HCT116 (cell line): ENCODE measurements around the gene PAQR4. TPM values are rescaled to one million over a fixed set of nuclear protein-coding genes. Genes with fewer than 3 reads are reported as not detected.

ENCODE experiments used
- ATAC-seq: fragments of 200-7000 bp; cut with Tn5 transposase; 2 replicates; pipeline ENCODE4 v1.9.1; 2020; ENCODE audit warnings: mild to moderate bottlenecking, moderate library complexity
- BruUV-seq: library from RNA; stranded (reverse); fragments of 400-500 nt; replicated peaks from 2 replicates; lab custom pipeline; 2021; lab: Mats Ljungman, UMichigan
- CTCF ChIA-PET: fragments of 300-600 bp; sonication (Branson Sonifier 250); formaldehyde crosslinking; loops from one replicate; lab custom pipeline; 2021; ENCODE audit warnings: antibody characterized with exemption; lab: Charles Lee
- POLR2A ChIA-PET: fragments of 300-600, 350-600 bp; sonication (Branson Sonifier 250); formaldehyde crosslinking; loops from one replicate; lab custom pipeline; 2021; ENCODE audit warnings: antibody characterized with exemption; lab: Charles Lee
- RAD21 ChIA-PET, 2 experiments: fragments of 300-600 bp; sonication (Branson Sonifier 250); formaldehyde crosslinking; loops; one replicate each; lab custom pipeline; 2023; ENCODE audit warnings: low total read pairs in 2 of 2; ENCODE audit not compliant: uncharacterized antibody in 2 of 2, unreplicated experiment in 2 of 2, low non-redundant PET in 1 of 2; lab: Charles Lee
- DNase-seq: peaks from one replicate; pipeline ENCODE4 v3.0.0-alpha.2; 2010; ENCODE audit warnings: low read depth, low spot score
- H2AFZ ChIP-seq: fragments of 200-600 bp; shearing (Covaris generic), sonication (generic); 2 replicates; pipeline ENCODE4 v1.6.1; 2017; ENCODE audit warnings: low read depth, mixed run types, mixed read lengths, antibody characterized with exemption, low read length; ENCODE audit not compliant: poor library complexity, severe bottlenecking
- H3K27ac ChIP-seq: 2 replicates; pipeline ENCODE4 v1.5.1; 2012; ENCODE audit warnings: low read depth, low read length
- H3K27me3 ChIP-seq: fragments of 200-600 bp; sonication (generic); 2 replicates; pipeline ENCODE4 v1.6.1; 2016; ENCODE audit warnings: mixed run types, low read length, mixed read lengths; ENCODE audit not compliant: insufficient read depth
- H3K36me3 ChIP-seq, 2 experiments: fragments of 200-500 bp in 1 of 2; fragments of 200-600 bp in 1 of 2; sonication (Bioruptor generic) in 1 of 2; sonication (generic) in 1 of 2; 2 replicates each; pipeline versions ENCODE4 v1.5.1 to v1.6.1; 2014 to 2016; ENCODE audit warnings: low read length in 2 of 2, inconsistent platforms in 1 of 2, mixed read lengths in 1 of 2, mixed run types in 1 of 2; ENCODE audit not compliant: insufficient read depth in 2 of 2, control insufficient read depth in 1 of 2
- H3K4me1 ChIP-seq, 2 experiments: fragments of 200-600 bp in 1 of 2; sonication (generic) in 1 of 2; 2 replicates each; pipeline versions ENCODE4 v1.5.1 to v1.6.1; 2012 to 2017; ENCODE audit warnings: low read length in 2 of 2, inconsistent platforms in 1 of 2, mild to moderate bottlenecking in 1 of 2, mixed read lengths in 1 of 2, mixed run types in 1 of 2, moderate library complexity in 1 of 2; ENCODE audit not compliant: insufficient read depth in 2 of 2, control insufficient read depth in 1 of 2
- H3K4me2 ChIP-seq: fragments of 200-600 bp; sonication (generic); 2 replicates; pipeline ENCODE4 v1.6.1; 2017; ENCODE audit warnings: mixed run types, low read length, mixed read lengths
- H3K4me3 ChIP-seq, 2 experiments: fragments of 200-600 bp in 1 of 2; sonication (generic) in 1 of 2; replicated peaks in 1 of 2; 2 replicates each; pipeline ENCODE4 v1.5.1; 2011 to 2016; ENCODE audit warnings: low read length in 2 of 2, control low read depth in 1 of 2, low read depth in 1 of 2, mild to moderate bottlenecking in 1 of 2, mixed read lengths in 1 of 2, mixed run types in 1 of 2
- H3K79me2 ChIP-seq: fragments of 200-600 bp; sonication (generic); 2 replicates; pipeline ENCODE4 v1.6.1; 2017; ENCODE audit warnings: mild to moderate bottlenecking, mixed run types, low read length, moderate library complexity, mixed read lengths; ENCODE audit not compliant: insufficient read depth
- H3K9ac ChIP-seq: fragments of 200-600 bp; sonication (generic); 2 replicates; pipeline ENCODE4 v1.6.1; 2016; ENCODE audit warnings: low read length, mixed read lengths
- H3K9me2 ChIP-seq: fragments of 200-600 bp; sonication (generic), shearing (Covaris generic); 2 replicates; pipeline ENCODE4 v1.6.1; 2017; ENCODE audit warnings: mixed run types, mild to moderate bottlenecking, moderate library complexity; ENCODE audit not compliant: insufficient read depth
- H3K9me3 ChIP-seq, 2 experiments: fragments of 200-500 bp in 1 of 2; fragments of 200-600 bp in 1 of 2; sonication (Bioruptor generic) in 1 of 2; sonication (generic) in 1 of 2; 2 replicates each; pipeline ENCODE4 v1.6.1; 2014 to 2017; ENCODE audit warnings: low read length in 2 of 2, mixed read lengths in 2 of 2, inconsistent platforms in 1 of 2, low read depth in 1 of 2, mild to moderate bottlenecking in 1 of 2, mixed run types in 1 of 2, moderate library complexity in 1 of 2; ENCODE audit not compliant: control insufficient read depth in 1 of 2, insufficient read depth in 1 of 2
- H4K20me1 ChIP-seq: fragments of 200-600 bp; sonication (generic), shearing (Covaris generic); 2 replicates; pipeline ENCODE4 v1.6.1; 2017; ENCODE audit warnings: mixed run types, mild to moderate bottlenecking, moderate library complexity; ENCODE audit not compliant: insufficient read depth
- ATF3 ChIP-seq: IDR thresholded peaks from 2 replicates; pipeline ENCODE4 v1.6.1; 2012
- CBX3 ChIP-seq: IDR thresholded peaks from 2 replicates; pipeline ENCODE4 v1.6.1; 2012; ENCODE audit warnings: low read depth
- CTCF ChIP-seq, 3 experiments: fragments of 200-600 bp in 1 of 3; sonication (generic) in 1 of 3; IDR thresholded peaks in 2 of 3; conservative IDR thresholded peaks in 1 of 3; 2 replicates each; pipeline ENCODE4 v1.5.1; 2012 to 2017; ENCODE audit warnings: low read depth in 2 of 3, low read length in 2 of 3, antibody characterized with exemption in 1 of 3, borderline replicate concordance in 1 of 3, control low read depth in 1 of 3, mild to moderate bottlenecking in 1 of 3, mixed read lengths in 1 of 3, mixed run types in 1 of 3, moderate library complexity in 1 of 3; ENCODE audit not compliant: insufficient read depth in 1 of 3
- EGR1 ChIP-seq: IDR thresholded peaks from 2 replicates; pipeline ENCODE4 v1.6.1; 2012; ENCODE audit warnings: low read depth
- EZH2phosphoT487 ChIP-seq: fragments of 200-600 bp; IDR thresholded peaks from 2 replicates; pipeline ENCODE4 v1.6.1; 2018; ENCODE audit warnings: antibody characterized with exemption, borderline replicate concordance
- FOSL1 ChIP-seq: IDR thresholded peaks from 2 replicates; pipeline ENCODE4 v1.6.1; 2012; ENCODE audit warnings: low read depth
- JUND ChIP-seq: IDR thresholded peaks from 2 replicates; pipeline ENCODE4 v1.6.1; 2012
- MAX ChIP-seq: IDR thresholded peaks from 2 replicates; pipeline ENCODE4 v1.6.1; 2012
- POLR2A ChIP-seq: IDR thresholded peaks from 2 replicates; pipeline ENCODE4 v1.7.0; 2011; ENCODE audit warnings: borderline replicate concordance; ENCODE audit not compliant: insufficient read depth, insufficient read length; ENCODE audit errors: extremely low read depth
- SIN3A ChIP-seq: IDR thresholded peaks from 2 replicates; pipeline ENCODE4 v1.6.1; 2012; ENCODE audit warnings: low read depth
- SP1 ChIP-seq: IDR thresholded peaks from 2 replicates; pipeline ENCODE4 v1.6.1; 2012; ENCODE audit warnings: low read depth
- TCF7L2 ChIP-seq: IDR thresholded peaks from 2 replicates; pipeline ENCODE4 v1.7.0; 2011; ENCODE audit warnings: borderline replicate concordance, inconsistent platforms; ENCODE audit not compliant: insufficient read depth, insufficient read length; ENCODE audit errors: extremely low read depth
- YY1 ChIP-seq: IDR thresholded peaks from 2 replicates; pipeline ENCODE4 v1.6.1; 2011; ENCODE audit warnings: low read length, low read depth, moderate library complexity, mild to moderate bottlenecking; ENCODE audit not compliant: insufficient replicate concordance; ENCODE audit errors: extremely low read depth
- ZBTB33 ChIP-seq: IDR thresholded peaks from 2 replicates; pipeline ENCODE4 v1.6.1; 2011; ENCODE audit warnings: mild to moderate bottlenecking, low read length, moderate library complexity; ENCODE audit not compliant: insufficient replicate concordance; ENCODE audit errors: extremely low read depth
- ZNF274 ChIP-seq: fragments of 200-500 bp; sonication (Bioruptor generic); IDR thresholded peaks from 2 replicates; pipeline ENCODE4 v1.6.1; 2014; ENCODE audit warnings: mild to moderate bottlenecking, low read depth, low read length, inconsistent platforms
- intact Hi-C: fragments of 100-400 bp; cut with micrococcal nuclease; formaldehyde crosslinking; loops from 2 replicates; pipeline ENCODE4 v1.10.0; 2022
- total RNA-seq: library from RNA; stranded (reverse); gene quantifications from one replicate; pipeline ENCODE4 v1.2.1, GENCODE V29; 2021; ENCODE audit not compliant: unreplicated experiment

PAQR4 gene
- total RNA-seq, 1 experiment from 2014 or later, result 45.6 TPM

GRCh38 chr16:2985462-2985861 is 16.3 kb downstream of the PAQR4 start:
- Histone ChIP-seq H2AFZ (no peak overlapping the region), H3K27me3 (no peaks in the 10 kb centered on the region), H4K20me1 (no peaks in the 10 kb centered on the region), H3K36me3 (no peaks in the 10 kb centered on the region), H3K27ac (no peak overlapping the region), H3K79me2 (no peaks in the 10 kb centered on the region; the same call in 1 of the 2 replicates), H3K4me3 (no peak overlapping the region), H3K9me2 (no peaks in the 10 kb centered on the region), H3K4me2 (no peak overlapping the region), H3K4me1 (peaks cover 21 to 46% of the 10 kb centered on the region in 2 experiments), H3K9me3 (no peaks in the 10 kb centered on the region)
- POLR2A ChIA-PET, result interaction anchor here (1.5 kb wide), 1 partner anchor 35 kb away, joined by 3 read pairs; the partner anchor contains the start of gene TNFRSF12A
- BruUV-seq, result no TSS peak
- no peak for ATAC-seq
- no peak for DNase-seq
- RAD21 ChIA-PET, result no interaction called here
- intact Hi-C loops, result no loop called here
- CTCF ChIA-PET, result interaction anchor here (1.1 kb wide), 1 partner anchor 46 kb away, joined by 3 read pairs; no protein-coding TSS in a partner anchor
- TF ChIP-seq TCF7L2, result no peak
- TF ChIP-seq, all 23 proteins: peak for 0
- no peak overlapping the region for H3K9ac ChIP-seq

GRCh38 chr16:2985893-2986355 is 16.8 kb downstream of the PAQR4 start:
- H2AFZ ChIP-seq, result no peak overlapping the region
- H3K36me3 ChIP-seq, result no peaks in the 10 kb centered on the region
- no peak overlapping the region for H3K9ac ChIP-seq
- H3K9me2 ChIP-seq, result no peaks in the 10 kb centered on the region
- H4K20me1 ChIP-seq, result no peaks in the 10 kb centered on the region
- H3K27ac ChIP-seq, result no peak overlapping the region
- intact Hi-C loops, result no loop called here
- H3K79me2 ChIP-seq, result no peaks in the 10 kb centered on the region; the same call in 1 of the 2 replicates
- POLR2A ChIA-PET, result interaction anchor here (1.5 kb wide), 1 partner anchor 34 kb away, joined by 3 read pairs; the partner anchor contains the start of gene TNFRSF12A
- DNase-seq (no peak), ATAC-seq (no peak)
- H3K4me3 ChIP-seq, result no peak overlapping the region
- CTCF ChIA-PET, result interaction anchor here (1.1 kb wide), 1 partner anchor 46 kb away, joined by 3 read pairs; no protein-coding TSS in a partner anchor
- no peaks in the 10 kb centered on the region for H3K27me3 ChIP-seq
- RAD21 ChIA-PET, result no interaction called here
- H3K9me3 ChIP-seq, result no peaks in the 10 kb centered on the region
- H3K4me2 ChIP-seq, result no peak overlapping the region
- TF ChIP-seq JUND, result no peak
- no peak for TF ChIP-seq EGR1
- TF ChIP-seq CTCF (IDR thresholded peaks at IDR 0.05 in 2 of 3, conservative IDR thresholded peaks at IDR 0.05 in 1 of 3; ENCODE audit: borderline replicate concordance in 1 of 3, insufficient read depth in 1 of 3, low read depth in 2 of 3, low read length in 2 of 3), result no peak
- TF ChIP-seq SP1, result no peak
- no peak for TF ChIP-seq ATF3
- no peak for TF ChIP-seq EZH2phosphoT487
- TF ChIP-seq SIN3A, result no peak
- TF ChIP-seq ZBTB33, result no peak
- TF ChIP-seq ZNF274, result no peak
- no peak for TF ChIP-seq POLR2A
- no peak for TF ChIP-seq FOSL1
- TF ChIP-seq CBX3, result no peak
- no peak for TF ChIP-seq MAX
- no peak for TF ChIP-seq YY1
- TF ChIP-seq, all 23 proteins: peak for 0
- no TSS peak for BruUV-seq
- H3K4me1 ChIP-seq, result peaks cover 24 to 46% of the 10 kb centered on the region in 2 experiments
